Hematopoietic multipotent progenitor cell treated with erythropoietin and hydrocortisone succinate and interleukin-3 and kit ligand, for 4 days (in vitro differentiated cells): ENCODE measurements around the gene PDLIM7.

Source experiments
- DNase-seq: peaks from one replicate; pipeline ENCODE4 v3.0.0-alpha.2; 2015

Gene PDLIM7

GRCh38 chr5:177472460-177473442 is 24.7 kb downstream of the PDLIM7 start:
- peak; percentile 55 for DNase-seq

DNA sequence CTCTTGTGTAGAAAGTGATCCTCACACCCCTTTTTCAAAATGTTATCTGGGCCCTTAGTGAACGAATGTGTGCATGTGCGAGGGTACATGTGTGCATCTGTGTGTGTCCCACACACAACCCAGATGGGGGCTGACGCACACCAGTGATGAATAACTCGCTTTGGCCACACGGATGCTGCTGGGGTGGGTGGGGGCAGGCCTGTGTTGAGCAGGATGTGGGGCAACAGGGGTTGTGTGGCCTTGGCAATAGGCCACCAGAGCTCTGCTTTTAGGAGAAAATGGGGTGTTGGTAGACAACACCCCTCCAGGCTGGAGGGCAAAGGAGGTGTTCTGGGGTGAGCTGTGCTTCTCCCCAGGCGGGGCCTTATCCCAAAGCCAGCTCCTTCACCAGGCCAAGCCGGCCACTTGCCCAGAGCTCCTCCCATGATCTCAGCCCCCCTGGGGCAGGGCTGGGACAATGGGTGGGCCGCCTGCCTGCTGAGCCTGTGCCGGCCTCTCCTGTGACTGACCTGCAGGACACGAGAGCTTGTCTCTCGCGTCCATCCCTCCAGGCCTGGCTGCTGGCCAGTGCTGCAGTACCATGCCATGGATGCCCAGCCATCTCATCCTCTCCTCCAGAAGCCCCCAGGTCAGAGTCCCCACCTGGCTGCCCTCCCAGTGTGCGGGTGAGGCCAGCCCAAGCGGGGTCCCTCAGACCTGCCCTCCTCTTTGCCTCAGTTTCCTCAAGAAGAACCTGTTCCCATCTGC is 25.6 kb downstream of the PDLIM7 start:
- DNase-seq: peak; percentile 40

GRCh38 chr5:177470759-177471536 is 26.5 kb downstream of the PDLIM7 start:
- DNase-seq: no peak

- DNase-seq: no peak
Observed at GRCh38 chr5:177469750-177470525, 27.5 kb downstream of the PDLIM7 start.

DNA sequence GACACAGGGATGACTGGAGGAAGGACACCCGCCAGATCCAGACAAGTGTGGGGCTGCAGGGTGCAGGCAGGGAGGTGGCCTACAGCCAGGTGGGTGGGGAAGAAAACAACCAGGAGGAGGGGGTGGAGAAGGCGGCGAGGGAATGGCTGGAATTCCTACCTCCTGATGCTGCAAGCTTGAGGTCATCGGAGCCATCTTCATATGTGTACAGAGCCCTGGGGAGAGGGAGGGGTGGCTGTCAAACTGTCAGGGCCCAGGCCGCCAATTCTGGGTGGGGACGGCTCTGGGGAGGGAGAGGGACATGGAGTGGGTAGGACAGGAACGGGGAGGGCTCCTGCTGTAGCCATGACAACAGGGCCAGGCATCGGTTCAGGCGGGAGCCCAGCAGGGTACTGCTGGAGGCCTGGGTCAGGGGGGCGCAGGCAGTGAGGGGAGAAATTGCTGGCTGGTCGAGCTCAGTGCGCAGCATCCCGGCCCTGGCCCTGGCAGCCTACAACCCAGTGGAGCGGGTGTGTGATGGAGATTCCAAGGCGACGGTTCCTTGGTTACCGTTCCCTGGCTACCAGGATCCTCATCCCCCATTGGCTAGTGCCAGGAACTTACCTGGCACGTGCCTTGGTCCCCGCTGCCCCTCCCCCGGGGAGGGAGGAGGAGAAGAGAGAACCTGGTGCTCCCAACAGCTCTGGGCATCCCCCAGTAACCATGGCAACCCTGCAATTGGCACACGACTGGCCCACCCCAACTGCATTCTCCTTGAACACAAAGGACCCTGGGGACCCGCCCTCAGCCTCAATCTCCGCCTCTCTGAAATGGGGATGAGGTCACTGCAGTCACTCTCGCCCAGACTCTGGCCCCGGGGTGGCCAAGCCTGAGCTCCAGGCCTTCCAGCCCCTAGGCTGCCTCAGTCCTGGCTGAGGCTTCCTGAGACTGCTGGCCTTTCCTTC is 28.4 kb downstream of the PDLIM7 start:
- no peak for DNase-seq

DNA sequence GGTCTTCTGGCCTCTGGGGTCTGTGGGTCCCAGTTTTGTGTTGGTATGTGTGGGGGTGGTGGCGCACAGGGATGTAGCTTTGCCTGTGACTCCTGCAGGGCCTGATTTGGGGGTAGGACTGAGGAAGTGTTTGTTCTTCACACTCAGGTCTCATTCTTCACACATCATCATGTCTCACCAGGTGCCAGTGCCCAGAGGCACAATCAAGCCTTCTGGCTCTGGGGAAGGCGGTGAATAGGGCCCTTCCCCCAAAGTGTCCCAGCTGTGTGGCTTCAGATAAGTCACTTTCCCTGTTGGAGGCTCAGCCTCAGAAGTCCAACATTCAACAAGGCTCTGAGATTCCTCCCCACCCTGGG is 29.1 kb downstream of the PDLIM7 start:
- no peak for DNase-seq

- no peak for DNase-seq
Observed at GRCh38 chr5:177467436-177467835, 30.0 kb downstream of the PDLIM7 start.

DNA sequence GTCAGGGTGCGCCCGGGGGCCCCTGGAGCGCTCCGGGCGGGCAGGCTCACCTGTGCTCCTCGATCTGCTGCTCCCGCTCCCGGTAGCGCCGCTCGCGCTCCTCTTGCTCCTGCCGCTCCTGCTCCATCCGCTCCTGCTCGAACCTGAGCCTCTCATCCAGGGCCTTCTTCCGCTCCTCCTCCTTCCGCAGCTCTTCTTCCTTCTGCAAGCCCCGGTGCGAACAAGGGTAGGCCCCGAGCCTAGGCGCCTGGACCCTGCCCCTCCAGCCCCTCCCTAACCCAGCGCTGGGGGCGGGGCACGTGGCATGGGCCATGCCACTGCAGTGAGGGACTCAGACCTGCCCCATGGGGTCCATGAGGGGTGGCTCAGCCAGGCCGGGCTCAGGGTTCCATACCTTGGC is 30.5 kb downstream of the PDLIM7 start:
- DNase-seq: no peak

DNA sequence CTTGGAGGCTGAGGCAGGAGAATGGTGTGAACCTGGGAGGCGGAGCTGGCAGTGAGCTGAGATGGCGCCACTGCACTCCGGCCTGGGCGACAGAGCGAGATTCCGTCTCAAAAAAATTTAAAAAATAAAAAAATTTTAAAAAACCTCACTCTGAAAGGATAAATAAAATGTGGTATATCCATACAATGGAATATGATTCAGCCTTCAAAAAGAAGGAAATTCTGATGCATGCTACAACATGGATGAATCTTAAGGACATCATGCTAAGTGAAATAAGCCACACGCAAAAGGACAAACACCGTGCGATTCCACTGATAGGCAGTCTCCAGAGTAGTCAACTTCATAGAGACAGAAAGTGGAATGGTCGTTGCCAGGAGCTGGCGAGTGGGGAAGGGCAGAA is 32.4 kb downstream of the PDLIM7 start:
- no peak for DNase-seq

- peak; percentile 67 for DNase-seq
Observed at GRCh38 chr5:177462021-177462670, 35.3 kb downstream of the PDLIM7 start.

- no peak for DNase-seq
Observed at GRCh38 chr5:177459819-177460628, 37.4 kb downstream of the PDLIM7 start.

- no peak for DNase-seq
Observed at GRCh38 chr5:177459357-177459756, 38.0 kb downstream of the PDLIM7 start.

DNA sequence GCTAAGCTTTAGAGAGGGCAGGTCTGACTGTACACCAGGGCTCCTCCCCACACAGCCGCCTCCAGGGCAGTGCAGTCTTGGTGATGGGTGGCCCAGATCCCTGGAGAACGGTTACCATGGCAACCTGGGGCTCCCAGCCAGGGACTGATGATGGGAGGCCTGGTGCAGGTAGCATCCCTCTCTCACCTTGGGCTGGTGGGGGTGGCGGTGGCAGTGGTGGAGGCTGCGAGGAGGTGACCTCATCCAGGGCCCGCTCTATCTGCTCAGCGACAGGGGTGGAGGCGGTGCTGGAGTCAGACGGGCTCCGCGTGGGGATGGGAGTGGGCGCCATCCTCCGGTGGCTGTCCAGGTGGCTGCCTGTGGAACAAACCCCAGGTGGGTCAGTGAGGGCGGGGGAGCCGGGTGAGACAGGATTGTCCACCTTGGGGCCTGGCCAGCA is 38.5 kb downstream of the PDLIM7 start:
- DNase-seq: no peak

DNA sequence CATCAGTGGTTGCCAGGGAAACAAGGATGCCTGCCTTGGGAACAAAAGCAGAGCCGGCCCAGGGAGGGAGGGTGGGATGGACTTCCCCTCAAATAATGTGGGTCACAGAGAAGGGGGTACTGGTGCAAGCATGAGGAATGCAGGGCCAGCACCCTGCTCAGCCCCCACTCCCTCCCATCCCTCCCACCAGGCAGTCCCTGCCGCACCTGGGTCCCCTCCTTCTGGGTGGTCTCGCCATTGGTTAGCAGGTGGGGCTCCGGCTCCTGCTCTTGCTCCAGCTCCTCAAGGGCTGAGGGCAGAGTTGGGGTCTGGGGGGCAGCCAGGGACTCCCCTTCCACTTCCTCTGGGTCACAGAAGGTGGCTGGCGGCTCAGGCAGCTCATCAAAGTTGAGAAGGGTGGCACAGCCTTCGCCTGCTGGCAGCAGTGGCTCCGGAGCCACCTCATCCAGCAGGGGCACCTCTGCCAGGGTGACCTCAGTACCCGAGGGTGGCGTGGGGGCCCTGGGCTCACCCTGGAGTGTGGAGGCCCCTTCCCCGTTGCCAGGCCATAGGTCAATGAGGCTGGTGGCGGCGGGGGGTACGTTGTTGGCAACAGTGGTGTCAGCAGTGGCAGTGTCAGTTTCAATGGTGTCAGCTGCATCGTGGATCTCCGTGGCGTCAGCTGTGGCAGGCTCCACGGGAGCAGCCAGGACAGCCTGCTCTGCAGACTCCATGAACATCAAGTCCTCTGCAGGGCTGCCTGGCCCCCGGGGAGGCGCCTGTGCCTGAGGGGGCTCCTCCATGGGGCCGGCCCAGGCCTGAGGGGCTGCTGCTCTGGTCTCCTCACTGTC is 39.3 kb downstream of the PDLIM7 start:
- no peak for DNase-seq

DNA sequence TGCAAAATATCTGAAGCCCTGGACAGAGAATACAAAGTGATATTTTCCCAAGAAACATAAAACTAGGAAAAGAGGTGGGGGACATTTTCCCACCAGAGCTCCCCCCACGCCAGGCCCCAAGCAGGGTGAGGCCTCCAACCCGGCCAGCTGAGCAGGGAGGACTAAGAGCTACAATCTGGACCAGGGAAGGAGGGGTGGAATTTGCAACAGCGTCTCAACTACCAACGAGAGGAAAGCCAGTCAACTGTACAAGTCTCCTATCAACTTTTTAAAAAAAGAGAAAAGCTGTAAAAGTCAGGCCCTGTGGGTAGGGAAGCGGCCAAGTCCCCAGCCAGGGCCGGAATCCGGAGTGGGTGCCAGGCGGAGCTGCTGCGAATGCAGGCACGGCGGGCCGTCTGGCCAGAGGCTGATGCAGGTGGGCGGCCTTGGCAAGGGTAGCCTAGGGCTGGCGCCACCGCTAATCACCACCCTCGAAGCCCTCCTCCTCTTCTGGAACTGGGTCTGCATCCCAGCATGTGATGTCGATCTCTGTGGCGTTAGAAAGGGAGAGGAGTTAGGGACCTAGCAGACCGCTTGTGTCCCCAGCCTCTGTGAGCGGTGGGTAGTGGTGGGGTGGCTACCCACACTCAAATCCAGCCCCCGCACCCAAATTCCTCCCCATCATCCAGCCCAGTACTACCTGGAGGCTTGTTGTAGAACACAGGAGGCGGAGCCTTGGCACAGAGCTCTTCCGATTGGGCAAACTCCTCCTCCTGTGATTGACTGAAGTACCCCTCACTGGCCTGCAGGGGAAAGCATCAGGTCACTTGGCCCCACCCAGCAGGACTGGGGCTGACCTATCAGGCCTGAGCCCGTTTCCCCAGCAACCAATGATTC is 40.2 kb downstream of the PDLIM7 start:
- peak; percentile 98 for DNase-seq

- no peak for DNase-seq
Observed at GRCh38 chr5:177456591-177456964, 40.8 kb downstream of the PDLIM7 start.

DNA sequence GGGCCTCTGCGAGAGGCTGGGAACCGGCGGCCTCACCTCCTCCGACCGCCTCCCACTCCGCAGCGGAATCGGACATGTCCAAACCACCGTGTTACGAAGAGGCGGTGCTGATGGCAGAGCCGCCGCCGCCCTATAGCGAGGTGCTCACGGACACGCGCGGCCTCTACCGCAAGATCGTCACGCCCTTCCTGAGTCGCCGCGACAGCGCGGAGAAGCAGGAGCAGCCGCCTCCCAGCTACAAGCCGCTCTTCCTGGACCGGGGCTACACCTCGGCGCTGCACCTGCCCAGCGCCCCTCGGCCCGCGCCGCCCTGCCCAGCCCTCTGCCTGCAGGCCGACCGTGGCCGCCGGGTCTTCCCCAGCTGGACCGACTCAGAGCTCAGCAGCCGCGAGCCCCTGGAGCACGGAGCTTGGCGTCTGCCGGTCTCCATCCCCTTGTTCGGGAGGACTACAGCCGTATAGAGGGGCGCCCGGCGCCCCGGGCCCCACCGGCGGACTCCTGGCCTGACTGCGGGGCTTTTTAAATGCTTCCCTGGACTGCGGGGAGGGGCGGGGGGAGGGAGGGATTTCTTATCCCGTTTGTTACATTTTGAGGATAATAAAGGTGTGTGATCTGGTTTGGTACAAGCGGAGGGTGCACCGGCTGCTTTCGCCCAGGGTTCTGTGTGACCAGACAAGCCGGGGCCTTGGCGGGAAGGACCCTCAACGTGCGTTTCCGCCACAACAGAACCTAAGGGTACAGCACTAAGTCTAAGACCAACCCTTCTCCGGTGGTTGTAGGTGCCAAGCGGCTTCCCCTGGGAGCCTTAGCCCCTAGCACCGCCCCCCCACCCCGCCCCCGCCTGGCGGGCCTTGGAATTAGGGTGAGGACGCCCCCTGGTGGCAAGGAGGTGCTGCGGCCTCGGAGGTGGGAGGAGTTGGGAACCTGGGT is 41.5 kb downstream of the PDLIM7 start:
- peak; percentile 96 for DNase-seq
